ENCODE measurements around the gene C1orf35. TPM values are rescaled to one million over a fixed set of nuclear protein-coding genes. Genes with fewer than 3 reads are reported as not detected.

The C1orf35 gene
- total and polyA plus RNA-seq, 9 of the 15 experiments (the other 6 are each of a cell fraction or from before 2014, with no cell fraction given): 3.2 to 48.7 (median 12.5) TPM

DNA sequence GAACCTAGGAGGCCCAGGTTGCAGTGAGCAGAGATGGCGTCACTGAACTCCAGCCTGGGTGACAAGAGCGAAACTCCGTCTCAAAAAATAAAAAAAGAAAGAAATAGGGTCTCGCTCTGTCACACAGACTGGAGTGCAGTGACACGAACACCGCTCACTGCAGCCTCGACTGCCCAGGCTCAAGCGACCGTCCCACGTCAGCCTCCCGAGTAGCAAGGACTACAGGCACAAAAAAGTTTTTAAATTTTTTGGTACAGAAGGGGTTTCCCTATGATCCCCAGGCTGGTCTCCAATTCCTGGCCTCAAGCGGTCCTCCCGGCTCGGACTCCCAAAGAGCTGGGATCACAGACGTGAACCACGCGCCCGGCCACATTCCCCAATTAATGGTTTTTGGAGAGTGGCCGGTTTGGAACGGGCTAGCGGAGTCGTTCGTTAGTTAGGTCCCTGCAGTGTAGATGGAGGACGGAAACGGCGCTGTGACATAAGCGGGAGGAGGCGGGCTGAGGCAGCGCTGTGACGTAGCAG is 36.3 kb upstream of the C1orf35 start (continued):
- TF ChIP-seq, protein P1, sequence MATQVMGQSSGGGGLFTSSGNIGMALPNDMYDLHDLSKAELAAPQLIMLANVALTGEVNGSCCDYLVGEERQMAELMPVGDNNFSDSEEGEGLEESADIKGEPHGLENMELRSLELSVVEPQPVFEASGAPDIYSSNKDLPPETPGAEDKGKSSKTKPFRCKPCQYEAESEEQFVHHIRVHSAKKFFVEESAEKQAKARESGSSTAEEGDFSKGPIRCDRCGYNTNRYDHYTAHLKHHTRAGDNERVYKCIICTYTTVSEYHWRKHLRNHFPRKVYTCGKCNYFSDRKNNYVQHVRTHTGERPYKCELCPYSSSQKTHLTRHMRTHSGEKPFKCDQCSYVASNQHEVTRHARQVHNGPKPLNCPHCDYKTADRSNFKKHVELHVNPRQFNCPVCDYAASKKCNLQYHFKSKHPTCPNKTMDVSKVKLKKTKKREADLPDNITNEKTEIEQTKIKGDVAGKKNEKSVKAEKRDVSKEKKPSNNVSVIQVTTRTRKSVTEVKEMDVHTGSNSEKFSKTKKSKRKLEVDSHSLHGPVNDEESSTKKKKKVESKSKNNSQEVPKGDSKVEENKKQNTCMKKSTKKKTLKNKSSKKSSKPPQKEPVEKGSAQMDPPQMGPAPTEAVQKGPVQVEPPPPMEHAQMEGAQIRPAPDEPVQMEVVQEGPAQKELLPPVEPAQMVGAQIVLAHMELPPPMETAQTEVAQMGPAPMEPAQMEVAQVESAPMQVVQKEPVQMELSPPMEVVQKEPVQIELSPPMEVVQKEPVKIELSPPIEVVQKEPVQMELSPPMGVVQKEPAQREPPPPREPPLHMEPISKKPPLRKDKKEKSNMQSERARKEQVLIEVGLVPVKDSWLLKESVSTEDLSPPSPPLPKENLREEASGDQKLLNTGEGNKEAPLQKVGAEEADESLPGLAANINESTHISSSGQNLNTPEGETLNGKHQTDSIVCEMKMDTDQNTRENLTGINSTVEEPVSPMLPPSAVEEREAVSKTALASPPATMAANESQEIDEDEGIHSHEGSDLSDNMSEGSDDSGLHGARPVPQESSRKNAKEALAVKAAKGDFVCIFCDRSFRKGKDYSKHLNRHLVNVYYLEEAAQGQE (IDR thresholded peaks at IDR 0.05; ENCODE audit: borderline replicate concordance): no peak
- TF ChIP-seq, protein P1 (CRISPR knock-in tag; IDR thresholded peaks at IDR 0.05; ENCODE audit: low read depth): peak; percentile 43; the same call in 1 of the 2 replicates
- TF ChIP-seq ELF2 (CRISPR knock-in tag; IDR thresholded peaks at IDR 0.05) (no peak), HDAC8 (tag; IDR thresholded peaks at IDR 0.05) (no peak), TBL1XR1 (IDR thresholded peaks at IDR 0.05; ENCODE audit: low read length in 2 of 2) (no peak), ZNF143 (CRISPR knock-in tag; IDR thresholded peaks at IDR 0.05) (no peak), C11orf30 (IDR thresholded peaks at IDR 0.05; ENCODE audit: low read depth) (no peak), POLR3A (IDR thresholded peaks at IDR 0.05; ENCODE audit: borderline replicate concordance, extremely low read depth, insufficient read depth, insufficient read length) (no peak), STAT5B (CRISPR knock-in tag; IDR thresholded peaks at IDR 0.05) (no peak), SMC3 (conservative IDR thresholded peaks at IDR 0.05; ENCODE audit: insufficient read depth, low read depth, low read length) (no peak), TCF7 (IDR thresholded peaks at IDR 0.05; ENCODE audit: borderline replicate concordance) (no peak), TRIM28 (IDR thresholded peaks at IDR 0.05) (no peak; the same call in 1 of the 2 replicates), SAFB (IDR thresholded peaks at IDR 0.05; ENCODE audit: borderline replicate concordance, low read depth, low read length) (no peak), TARDBP (IDR thresholded peaks at IDR 0.05) (no peak), CSDE1 (IDR thresholded peaks at IDR 0.05) (0 out of 4 replicates have a peak, but pooled peaks of 1 of the 2 experiments have one; percentile 17), EWSR1 (IDR thresholded peaks at IDR 0.05; ENCODE audit: borderline replicate concordance, low read depth, partially characterized antibody) (no peak), POLR2AphosphoS5 (IDR thresholded peaks at IDR 0.05; ENCODE audit: control insufficient read depth, insufficient read depth, low read depth, low read length) (peak; percentile 86)
- TF ChIP-seq, protein P2, sequence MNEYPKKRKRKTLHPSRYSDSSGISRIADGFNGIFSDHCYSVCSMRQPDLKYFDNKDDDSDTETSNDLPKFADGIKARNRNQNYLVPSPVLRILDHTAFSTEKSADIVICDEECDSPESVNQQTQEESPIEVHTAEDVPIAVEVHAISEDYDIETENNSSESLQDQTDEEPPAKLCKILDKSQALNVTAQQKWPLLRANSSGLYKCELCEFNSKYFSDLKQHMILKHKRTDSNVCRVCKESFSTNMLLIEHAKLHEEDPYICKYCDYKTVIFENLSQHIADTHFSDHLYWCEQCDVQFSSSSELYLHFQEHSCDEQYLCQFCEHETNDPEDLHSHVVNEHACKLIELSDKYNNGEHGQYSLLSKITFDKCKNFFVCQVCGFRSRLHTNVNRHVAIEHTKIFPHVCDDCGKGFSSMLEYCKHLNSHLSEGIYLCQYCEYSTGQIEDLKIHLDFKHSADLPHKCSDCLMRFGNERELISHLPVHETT (CRISPR knock-in tag; conservative IDR thresholded peaks at IDR 0.05 in 1 of 2, IDR thresholded peaks at IDR 0.05 in 1 of 2): no peak
- TF ChIP-seq, protein P3, sequence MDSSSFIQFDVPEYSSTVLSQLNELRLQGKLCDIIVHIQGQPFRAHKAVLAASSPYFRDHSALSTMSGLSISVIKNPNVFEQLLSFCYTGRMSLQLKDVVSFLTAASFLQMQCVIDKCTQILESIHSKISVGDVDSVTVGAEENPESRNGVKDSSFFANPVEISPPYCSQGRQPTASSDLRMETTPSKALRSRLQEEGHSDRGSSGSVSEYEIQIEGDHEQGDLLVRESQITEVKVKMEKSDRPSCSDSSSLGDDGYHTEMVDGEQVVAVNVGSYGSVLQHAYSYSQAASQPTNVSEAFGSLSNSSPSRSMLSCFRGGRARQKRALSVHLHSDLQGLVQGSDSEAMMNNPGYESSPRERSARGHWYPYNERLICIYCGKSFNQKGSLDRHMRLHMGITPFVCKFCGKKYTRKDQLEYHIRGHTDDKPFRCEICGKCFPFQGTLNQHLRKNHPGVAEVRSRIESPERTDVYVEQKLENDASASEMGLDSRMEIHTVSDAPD (CRISPR knock-in tag; IDR thresholded peaks at IDR 0.05): no peak
